ENCODE results near the gene CYBB. TPM values are rescaled to one million over a fixed set of nuclear protein-coding genes. Genes with fewer than 3 reads are reported as not detected.

CYBB gene
- total RNA-seq, 1 donor from 2014 or later, result 6.8 TPM

- ATAC-seq (no peak), DNase-seq (ENCODE audit: low spot score) (no peak)
These were observed 5.7 kb downstream of the CYBB start for GRCh38 chrX:37785569-37785968.

- ATAC-seq (no peak), DNase-seq (ENCODE audit: low spot score) (no peak)
These were observed 7.0 kb downstream of the CYBB start for GRCh38 chrX:37786624-37787422.

- DNase-seq (ENCODE audit: low spot score) (no peak), ATAC-seq (no peak)
These were observed 7.6 kb downstream of the CYBB start for GRCh38 chrX:37787423-37787869.

GRCh38 chrX:37796310-37796709 lies 16.5 kb downstream of the CYBB start:
- DNase-seq (ENCODE audit: low spot score), result no peak
- ATAC-seq, result peak; percentile 59

- ATAC-seq, result peak; percentile 51
- DNase-seq (ENCODE audit: low spot score), result no peak
These were observed 16.9 kb downstream of the CYBB start for GRCh38 chrX:37796805-37797204.

GRCh38 chrX:37799936-37800335 lies 20.1 kb downstream of the CYBB start:
- DNase-seq (ENCODE audit: low spot score), result no peak
- no peak for ATAC-seq

- DNase-seq (ENCODE audit: low spot score), result no peak
- ATAC-seq, result no peak
These were observed 20.9 kb downstream of the CYBB start for GRCh38 chrX:37800717-37801116.

- ATAC-seq (no peak), DNase-seq (ENCODE audit: low spot score) (no peak)
These were observed 22.2 kb downstream of the CYBB start for GRCh38 chrX:37802028-37802427.

- DNase-seq (ENCODE audit: low spot score), result no peak
- ATAC-seq, result no peak
These were observed 23.2 kb downstream of the CYBB start for GRCh38 chrX:37803057-37803456.

- no peak for ATAC-seq
- DNase-seq (ENCODE audit: low spot score), result no peak
These were observed 30.1 kb downstream of the CYBB start for GRCh38 chrX:37809970-37810369.

GRCh38 chrX:37812110-37812509 lies 32.3 kb downstream of the CYBB start:
- no peak for DNase-seq (ENCODE audit: low spot score)
- no peak for ATAC-seq

- ATAC-seq (no peak), DNase-seq (ENCODE audit: low spot score) (no peak)
These were observed 33.7 kb downstream of the CYBB start for GRCh38 chrX:37813570-37813969.

- DNase-seq (ENCODE audit: low spot score), result no peak
- ATAC-seq, result no peak
These were observed 35.5 kb downstream of the CYBB start for GRCh38 chrX:37815366-37815765.

- DNase-seq (ENCODE audit: low spot score) (no peak), ATAC-seq (no peak)
These were observed 36.9 kb downstream of the CYBB start for GRCh38 chrX:37816766-37817165.

GRCh38 chrX:37817176-37817575 lies 37.3 kb downstream of the CYBB start:
- no peak for DNase-seq (ENCODE audit: low spot score)
- no peak for ATAC-seq

- DNase-seq (ENCODE audit: low spot score), result no peak
- ATAC-seq, result no peak
These were observed 37.7 kb downstream of the CYBB start for GRCh38 chrX:37817579-37817978.

GRCh38 chrX:37818031-37818430 lies 38.2 kb downstream of the CYBB start:
- ATAC-seq, result no peak
- no peak for DNase-seq (ENCODE audit: low spot score)

- ATAC-seq (no peak), DNase-seq (ENCODE audit: low spot score) (no peak)
These were observed 40.8 kb downstream of the CYBB start for GRCh38 chrX:37820646-37821045.

- DNase-seq (ENCODE audit: low spot score) (no peak), ATAC-seq (peak; percentile 91)
These were observed 44.8 kb downstream of the CYBB start for GRCh38 chrX:37824491-37825214.

- peak; percentile 44 for DNase-seq (ENCODE audit: low spot score)
- peak; percentile 94 for ATAC-seq
These were observed 45.5 kb downstream of the CYBB start for GRCh38 chrX:37825215-37825842.

- no peak for DNase-seq (ENCODE audit: low spot score)
- no peak for ATAC-seq
These were observed 49.9 kb downstream of the CYBB start for GRCh38 chrX:37829721-37830120.

- DNase-seq (ENCODE audit: low spot score), result no peak
- peak; percentile 87 for ATAC-seq
These were observed 50.5 kb downstream of the CYBB start for GRCh38 chrX:37830371-37830770.

Data from left lobe of liver (tissue), 2 donors.